Muscle layer of duodenum (tissue), 2 donors: ENCODE measurements around the gene MBNL1.

ENCODE experiments used
- H3K27ac ChIP-seq: one replicate; pipeline ENCODE4 v1.7.0; 2013; ENCODE audit warnings: mild to moderate bottlenecking, low read length
- H3K27me3 ChIP-seq: one replicate; pipeline ENCODE4 v1.7.0; 2013; ENCODE audit warnings: low read depth, mild to moderate bottlenecking, control low read depth, low read length
- H3K36me3 ChIP-seq, 2 donors: one replicate each; pipeline ENCODE4 v1.7.0; 2013; ENCODE audit warnings: low read length in 2 of 2, control low read depth in 1 of 2, mild to moderate bottlenecking in 1 of 2; ENCODE audit not compliant: insufficient read depth in 2 of 2, control insufficient read depth in 1 of 2
- H3K4me1 ChIP-seq, 2 donors: one replicate each; pipeline ENCODE4 v1.7.0; 2013; ENCODE audit warnings: low read length in 2 of 2, mild to moderate bottlenecking in 2 of 2, control low read depth in 1 of 2, moderate library complexity in 1 of 2; ENCODE audit not compliant: insufficient read depth in 2 of 2, control insufficient read depth in 1 of 2
- H3K4me3 ChIP-seq, 2 donors: one replicate each; pipeline ENCODE4 v1.7.0; 2013; ENCODE audit warnings: low read length in 2 of 2, low read depth in 1 of 2, mild to moderate bottlenecking in 1 of 2
- H3K9me3 ChIP-seq, 2 donors: one replicate each; pipeline ENCODE4 v1.7.0; 2013; ENCODE audit warnings: low read length in 2 of 2, control low read depth in 1 of 2, mild to moderate bottlenecking in 1 of 2; ENCODE audit not compliant: control insufficient read depth in 1 of 2
- donor health status: healthy.

The MBNL1 gene

GRCh38 chr3:152264378-152264777, 4.4 kb upstream of the MBNL1 start:
- Histone ChIP-seq H3K4me3 (no peak overlapping the region), H3K4me1 (peaks cover 19 to 32% of the 10 kb centered on the region in 2 donors), H3K36me3 (peaks cover 0 to 14% of the 10 kb centered on the region in 2 donors), H3K9me3 (no peaks in the 10 kb centered on the region), H3K27ac (no peak overlapping the region), H3K27me3 (no peaks in the 10 kb centered on the region)

GRCh38 chr3:152266221-152266995, 2.3 kb upstream of the MBNL1 start:
- Histone ChIP-seq H3K27me3 (no peaks in the 10 kb centered on the region), H3K9me3 (no peaks in the 10 kb centered on the region), H3K36me3 (peaks cover 0 to 26% of the 10 kb centered on the region in 2 donors), H3K27ac (peak overlapping the region; percentile 99), H3K4me3 (peak overlapping the region; percentile 85 to 99), H3K4me1 (peaks cover 19 to 29% of the 10 kb centered on the region in 2 donors)

GRCh38 chr3:152267831-152268554, 736 bp upstream of the MBNL1 start:
- peaks cover 19 to 29% of the 10 kb centered on the region in 2 donors for H3K4me1 ChIP-seq
- peak overlapping the region; percentile 85 to 99 for H3K4me3 ChIP-seq
- peak overlapping the region; percentile 99 for H3K27ac ChIP-seq
- H3K36me3 ChIP-seq, result peaks cover 0 to 26% of the 10 kb centered on the region in 2 donors
- H3K9me3 ChIP-seq, result no peaks in the 10 kb centered on the region
- no peaks in the 10 kb centered on the region for H3K27me3 ChIP-seq

- Histone ChIP-seq H3K4me1 (peaks cover 18 to 26% of the 10 kb centered on the region in 2 donors), H3K27me3 (no peaks in the 10 kb centered on the region), H3K36me3 (peaks cover 0 to 26% of the 10 kb centered on the region in 2 donors)
Observed at GRCh38 chr3:152269056-152269830, 514 bp downstream of the MBNL1 start.

GRCh38 chr3:152269831-152270734, 1.4 kb downstream of the MBNL1 start:
- H3K27ac ChIP-seq, result peak overlapping the region; percentile 99
- H3K27me3 ChIP-seq, result no peaks in the 10 kb centered on the region
- no peaks in the 10 kb centered on the region for H3K9me3 ChIP-seq
- H3K36me3 ChIP-seq, result peaks cover 0 to 26% of the 10 kb centered on the region in 2 donors
- peak overlapping the region; percentile 85 to 99 for H3K4me3 ChIP-seq
- peaks cover 14 to 26% of the 10 kb centered on the region in 2 donors for H3K4me1 ChIP-seq

More at GRCh38 chr3:152269056-152269830, 514 bp downstream of the MBNL1 start:
- Histone ChIP-seq H3K27ac (peak overlapping the region; percentile 99), H3K4me3 (peak overlapping the region; percentile 85 to 99), H3K9me3 (no peaks in the 10 kb centered on the region)

- no peaks in the 10 kb centered on the region for H3K9me3 ChIP-seq
- H3K4me3 ChIP-seq, result peak overlapping the region; percentile 85 to 99
- peaks cover 13 to 27% of the 10 kb centered on the region in 2 donors for H3K4me1 ChIP-seq
- peak overlapping the region; percentile 99 for H3K27ac ChIP-seq
- H3K36me3 ChIP-seq, result peaks cover 0 to 26% of the 10 kb centered on the region in 2 donors
- H3K27me3 ChIP-seq, result no peaks in the 10 kb centered on the region
Observed at GRCh38 chr3:152270937-152271336, 2.2 kb downstream of the MBNL1 start.

- H3K27ac ChIP-seq, result peak overlapping the region; percentile 99
- H3K4me3 ChIP-seq, result peak overlapping the region; percentile 85 to 99
- peaks cover 17 to 24% of the 10 kb centered on the region in 2 donors for H3K4me1 ChIP-seq
Observed at GRCh38 chr3:152271501-152272236, 2.9 kb downstream of the MBNL1 start.

DNA sequence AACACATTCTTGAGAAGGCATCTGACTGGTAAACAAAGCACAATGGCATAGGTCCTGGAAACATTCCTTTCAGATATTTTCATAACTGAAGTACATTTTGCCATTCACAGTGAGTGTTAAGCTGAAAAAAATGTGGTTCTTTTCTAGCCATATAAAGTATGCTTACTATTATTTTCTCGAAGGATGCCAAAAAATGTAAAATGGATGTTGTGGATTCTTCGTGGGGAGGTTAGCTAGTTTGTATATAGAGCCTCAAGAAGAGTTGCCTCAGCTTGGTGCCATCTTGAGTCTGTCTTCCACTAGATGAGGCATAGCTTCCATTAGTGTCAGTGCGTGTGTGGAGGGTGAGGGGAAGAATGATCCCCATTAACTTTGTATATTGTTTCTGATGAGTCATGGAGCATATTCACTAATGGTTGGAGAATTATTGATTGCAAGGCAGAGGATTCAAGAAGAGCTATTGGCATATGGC, 4.1 kb downstream of the MBNL1 start:
- peak overlapping the region; percentile 99 for H3K27ac ChIP-seq
- H3K9me3 ChIP-seq, result no peaks in the 10 kb centered on the region
- peaks cover 17% of the 10 kb centered on the region in 2 donors for H3K4me1 ChIP-seq
- H3K27me3 ChIP-seq, result no peaks in the 10 kb centered on the region
- peaks cover 0 to 24% of the 10 kb centered on the region in 2 donors for H3K36me3 ChIP-seq
- H3K4me3 ChIP-seq, result peak overlapping the region; percentile 13 to 85

More at GRCh38 chr3:152271501-152272236, 2.9 kb downstream of the MBNL1 start:
- H3K9me3 ChIP-seq, result no peaks in the 10 kb centered on the region
- H3K27me3 ChIP-seq, result no peaks in the 10 kb centered on the region
- peaks cover 0 to 26% of the 10 kb centered on the region in 2 donors for H3K36me3 ChIP-seq

DNA sequence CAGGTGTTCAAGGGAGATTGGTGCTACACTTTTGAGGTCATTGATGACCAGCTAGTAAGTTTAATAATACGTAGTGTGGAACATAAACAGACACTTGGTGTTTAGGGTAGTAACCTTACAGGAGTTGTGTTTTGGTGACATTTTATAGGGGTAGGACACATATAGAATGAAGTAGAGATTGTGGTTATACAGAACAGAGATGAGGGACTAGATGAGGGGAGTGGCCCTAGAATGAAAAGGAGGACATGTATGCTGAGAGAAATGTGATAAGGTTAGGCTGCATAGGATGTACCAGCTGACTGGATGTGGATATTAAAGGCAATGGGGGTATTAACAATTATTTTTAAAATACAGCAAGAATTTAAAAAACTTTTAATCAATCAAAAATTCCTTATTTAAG, 8.0 kb downstream of the MBNL1 start:
- Histone ChIP-seq H3K9me3 (no peaks in the 10 kb centered on the region), H3K4me1 (peaks cover 27 to 51% of the 10 kb centered on the region in 2 donors), H3K36me3 (no peaks in the 10 kb centered on the region), H3K27me3 (no peaks in the 10 kb centered on the region), H3K27ac (peak overlapping the region; percentile 52), H3K4me3 (no peak overlapping the region)

- Histone ChIP-seq H3K4me1 (peaks cover 31 to 56% of the 10 kb centered on the region in 2 donors), H3K9me3 (no peaks in the 10 kb centered on the region), H3K27me3 (no peaks in the 10 kb centered on the region), H3K36me3 (no peaks in the 10 kb centered on the region), H3K27ac (peak overlapping the region; percentile 48), H3K4me3 (peak overlapping the region in 1 of 2 donors; percentile 7)
Observed at GRCh38 chr3:152277198-152277597, 8.5 kb downstream of the MBNL1 start.
